GM21529 (cell line): Measurements from ENCODE around the gene TPH2.

Experiments
- ATAC-seq: cut with Tn5 transposase; IDR thresholded peaks from one replicate; pipeline ENCODE4 v1.9.1; 2021; ENCODE audit not compliant: unreplicated experiment

The TPH2 gene

DNA sequence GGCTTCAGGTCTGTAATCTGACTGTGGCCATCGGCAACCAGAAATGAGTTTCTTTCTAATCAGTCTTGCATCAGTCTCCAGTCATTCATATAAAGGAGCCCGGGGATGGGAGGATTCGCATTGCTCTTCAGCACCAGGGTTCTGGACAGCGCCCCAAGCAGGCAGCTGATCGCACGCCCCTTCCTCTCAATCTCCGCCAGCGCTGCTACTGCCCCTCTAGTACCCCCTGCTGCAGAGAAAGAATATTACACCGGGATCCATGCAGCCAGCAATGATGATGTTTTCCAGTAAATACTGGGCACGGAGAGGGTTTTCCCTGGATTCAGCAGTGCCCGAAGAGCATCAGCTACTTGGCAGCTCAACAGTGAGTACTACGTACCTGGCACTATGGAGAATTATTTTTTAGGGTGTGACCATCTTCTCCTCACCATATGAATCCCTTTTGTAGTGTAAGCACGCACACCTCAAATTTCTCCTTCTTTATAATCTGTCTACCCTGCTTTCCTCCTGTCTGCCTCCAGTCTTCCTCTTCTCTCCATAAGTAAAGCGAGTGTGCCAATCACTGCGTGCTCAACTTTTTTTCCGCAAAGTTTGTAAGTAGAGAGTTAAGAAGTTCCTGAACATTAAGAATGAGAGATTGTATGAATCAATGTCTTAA is at the start of gene TPH2:
Gene TPH2, plus strand, starts transcription at position 118 of the 658 bp plus-strand sequence. Its CDS starts 142 bp downstream, at position 260.
- peak; percentile 52 for ATAC-seq

DNA sequence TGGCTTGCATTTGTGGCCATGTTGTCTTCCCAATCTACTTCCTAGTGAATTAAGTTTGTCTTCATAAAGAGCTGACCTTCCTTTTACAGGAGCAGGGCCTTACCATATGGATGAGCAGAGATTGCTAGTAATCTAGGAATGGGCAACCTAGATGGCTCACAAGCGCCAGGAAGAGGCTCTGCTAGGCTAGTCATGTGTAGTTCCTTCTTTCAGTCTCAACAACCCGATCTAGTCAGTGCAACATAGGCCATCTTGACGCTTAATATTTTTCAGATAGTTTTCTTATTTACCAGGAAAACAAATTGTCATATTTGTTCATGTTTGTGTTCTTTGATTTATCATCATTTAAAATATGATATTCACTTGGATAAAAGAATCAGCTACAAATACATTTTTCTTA is 48.2 kb upstream of the TPH2 start:
- no peak for ATAC-seq

DNA sequence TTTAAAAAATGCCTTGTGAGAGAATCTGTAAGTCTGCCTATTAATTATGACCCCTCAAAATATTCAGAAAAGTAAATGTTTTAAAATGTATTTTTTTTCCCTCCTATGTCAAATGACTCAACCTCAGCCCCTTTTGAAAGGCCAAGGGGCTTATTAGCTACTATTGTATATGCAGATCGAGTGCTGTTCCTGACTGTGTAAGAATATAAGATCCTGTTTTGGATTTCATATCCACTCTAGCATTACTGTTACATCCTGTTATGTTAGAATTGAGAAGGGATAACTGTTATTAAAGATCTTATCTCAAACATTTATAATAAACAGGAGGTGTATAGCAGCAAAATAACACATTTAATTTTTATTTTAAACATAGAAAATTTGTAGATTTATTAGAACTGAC is 46.6 kb upstream of the TPH2 start:
- no peak for ATAC-seq

DNA sequence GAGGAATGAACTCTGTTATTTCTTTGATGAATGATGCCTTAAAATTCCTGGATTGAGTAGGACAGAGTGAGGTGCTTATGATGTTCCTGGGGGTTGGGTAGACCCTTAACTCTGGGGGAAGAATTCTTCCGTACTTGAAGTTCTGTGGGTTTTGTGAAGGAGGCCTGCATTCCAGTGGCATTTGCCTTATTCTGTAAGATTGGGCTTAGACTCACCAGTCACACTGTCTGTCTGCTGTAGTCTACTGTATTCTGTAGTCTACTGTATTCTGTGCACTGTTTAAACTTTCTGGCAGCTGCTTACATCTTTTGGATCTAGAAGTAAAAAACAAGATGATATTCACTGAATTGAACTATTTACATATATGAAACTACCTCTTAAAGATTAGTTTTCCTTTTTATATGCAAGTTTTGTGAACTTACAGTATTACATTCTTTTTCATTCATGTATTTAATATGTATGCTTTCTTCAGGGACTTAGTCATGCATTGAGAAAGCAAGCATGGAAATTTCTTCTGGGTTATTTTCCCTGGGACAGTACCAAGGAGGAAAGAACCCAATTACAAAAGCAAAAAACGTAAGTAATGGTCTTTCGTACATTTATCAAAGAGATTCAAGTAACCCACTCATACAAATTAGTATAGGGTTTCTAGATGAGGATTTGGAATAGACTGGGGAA is 42.3 kb upstream of the TPH2 start:
- no peak for ATAC-seq

DNA sequence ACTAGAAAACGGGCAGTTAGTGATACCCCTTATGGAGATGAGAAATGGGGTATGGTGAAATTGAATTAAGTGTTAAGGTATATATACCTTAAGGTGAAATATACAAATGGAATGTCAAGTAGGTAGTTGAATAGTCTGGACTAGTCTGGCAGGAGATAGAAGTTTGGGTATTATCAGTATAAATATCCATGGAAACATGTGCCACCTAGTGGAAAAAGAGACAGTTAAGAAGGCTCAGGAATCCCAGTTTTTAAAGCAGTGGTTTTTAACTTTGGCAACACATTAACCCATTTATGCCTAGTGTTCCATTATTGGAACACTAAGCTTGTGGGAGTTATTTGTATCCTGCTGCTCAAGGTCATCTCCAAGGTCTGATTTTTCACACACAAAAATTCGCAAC is 38.6 kb upstream of the TPH2 start:
- no peak for ATAC-seq

DNA sequence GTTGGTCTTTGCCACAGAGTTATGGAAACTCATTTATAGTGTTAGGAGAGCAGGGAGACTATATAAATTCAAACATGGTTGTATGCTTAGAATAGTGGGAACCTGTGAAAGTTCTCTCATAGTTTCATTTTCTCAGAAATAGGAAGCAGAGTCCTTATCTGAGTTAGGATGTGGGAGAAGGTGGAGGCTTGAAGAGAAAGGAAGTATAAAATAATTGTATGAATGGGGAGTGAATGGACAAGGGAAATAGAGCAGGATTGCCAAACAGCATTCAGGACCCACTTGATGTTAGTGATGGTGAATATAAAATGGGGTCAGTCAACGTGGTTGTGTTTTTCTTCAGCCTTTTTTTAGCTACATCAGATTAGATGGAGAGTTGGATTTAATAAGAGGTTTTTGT is 34.0 kb upstream of the TPH2 start:
- no peak for ATAC-seq

DNA sequence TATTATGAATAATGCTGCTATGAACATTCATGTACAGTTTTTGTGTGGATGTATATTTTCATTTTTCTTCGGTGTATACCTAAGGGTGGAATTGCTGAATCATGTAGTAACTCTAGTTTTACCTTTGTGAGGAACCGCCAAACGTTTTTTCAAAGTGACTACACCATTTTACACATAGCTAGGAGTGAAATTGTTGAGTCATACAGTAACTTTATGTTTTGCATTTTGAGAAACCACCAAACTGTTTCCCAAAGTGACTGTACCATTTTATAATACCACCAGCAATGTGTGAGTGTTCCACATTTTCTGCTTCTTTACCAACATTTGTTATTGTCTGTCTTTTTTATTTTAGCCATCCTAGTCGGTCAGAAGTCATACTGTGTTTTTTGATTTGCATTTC is 3.1 kb upstream of the TPH2 start:
- ATAC-seq: peak; percentile 88

DNA sequence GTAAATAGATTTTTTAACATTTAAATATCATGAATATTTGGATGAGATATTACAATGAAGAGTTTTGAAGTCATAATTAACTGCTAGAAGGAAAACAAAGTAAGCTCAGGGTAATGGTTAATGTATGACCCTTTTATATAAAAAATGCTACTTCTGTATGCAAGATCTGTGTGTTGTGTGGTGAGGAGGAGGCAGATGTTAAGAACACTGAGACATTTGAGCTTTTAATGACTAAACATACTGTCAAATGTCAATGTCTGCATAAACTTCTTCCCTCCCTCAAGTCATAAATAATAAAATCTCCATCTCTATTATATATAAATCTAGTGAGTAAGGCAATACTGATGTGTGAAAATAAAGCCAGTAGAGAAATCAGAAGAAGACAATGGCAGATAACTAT is 1.4 kb downstream of the TPH2 start:
- no peak for ATAC-seq

DNA sequence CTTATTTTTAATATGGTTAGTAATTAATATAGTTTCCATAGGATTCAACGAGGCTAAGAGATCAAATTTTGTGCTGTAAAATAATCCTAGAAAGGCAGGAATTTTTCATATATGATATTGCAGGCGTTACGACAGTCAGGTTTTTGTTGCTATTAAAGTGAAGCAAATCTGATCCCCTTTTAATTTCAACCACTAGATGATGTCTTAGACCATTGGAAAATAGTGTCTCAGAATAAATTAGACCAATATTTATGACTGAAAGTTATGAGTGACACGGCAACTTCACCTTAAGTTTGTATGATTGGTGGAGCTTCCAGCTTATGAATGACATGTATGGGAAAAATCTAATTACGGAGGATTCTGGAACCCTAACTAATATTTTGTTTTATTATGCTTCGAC is 2.5 kb downstream of the TPH2 start:
- ATAC-seq: no peak

DNA sequence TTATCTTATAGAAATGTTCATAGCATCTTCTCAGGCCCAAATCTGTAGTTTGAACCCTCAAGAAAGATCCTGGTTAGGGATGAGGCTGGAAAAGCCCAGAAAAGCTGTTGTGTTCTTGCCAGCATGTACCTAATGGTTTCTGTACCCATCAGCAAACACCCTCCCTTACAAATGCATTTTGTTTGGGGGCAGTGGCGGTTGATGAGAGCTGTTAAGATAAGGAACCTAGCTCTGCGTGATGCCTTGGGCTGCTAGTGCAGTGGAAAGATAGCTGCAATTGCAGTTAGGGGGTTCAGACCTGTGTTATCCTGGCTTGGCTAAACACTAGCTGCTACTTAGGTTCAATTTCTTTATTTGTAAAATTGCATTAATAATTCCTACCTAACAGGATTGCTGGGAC is 3.6 kb downstream of the TPH2 start:
- ATAC-seq: no peak

DNA sequence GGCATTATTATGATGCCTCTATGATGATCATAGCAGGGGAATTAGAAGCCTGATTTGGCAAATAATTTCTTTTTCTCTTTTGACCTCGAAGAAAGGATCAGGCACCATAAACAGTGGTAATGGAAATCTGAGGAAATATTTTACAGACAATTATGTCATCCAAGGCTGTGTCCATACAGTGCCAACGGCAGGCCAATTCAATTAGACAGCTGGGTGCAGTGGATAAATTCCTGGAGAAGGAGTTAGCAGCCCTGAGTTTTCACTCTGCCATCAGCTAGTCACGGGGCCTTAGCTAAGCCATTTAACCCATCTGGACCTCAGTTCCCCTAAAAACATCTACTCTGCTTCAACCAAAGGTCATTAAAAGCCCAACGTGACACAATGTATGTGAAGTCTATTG is 4.1 kb downstream of the TPH2 start:
- no peak for ATAC-seq

DNA sequence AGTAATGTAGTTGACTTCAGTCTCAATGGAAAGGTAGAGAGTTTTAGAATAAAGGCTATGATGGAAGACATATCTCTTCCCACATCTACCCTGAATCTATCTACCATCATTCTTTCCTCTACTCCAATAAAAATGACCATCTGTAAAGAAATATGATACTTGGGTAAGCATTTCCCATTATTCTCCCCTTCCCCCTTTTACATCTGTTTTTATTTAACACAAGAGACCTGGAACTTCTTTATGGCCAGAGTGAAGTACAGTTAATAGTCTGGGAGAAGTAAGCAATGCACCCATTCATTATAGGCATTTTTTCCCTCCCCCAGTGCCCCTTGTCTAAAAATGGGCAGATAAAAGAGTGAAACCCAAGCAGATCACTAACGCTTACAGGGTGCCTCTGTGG is 6.5 kb downstream of the TPH2 start:
- ATAC-seq: no peak

DNA sequence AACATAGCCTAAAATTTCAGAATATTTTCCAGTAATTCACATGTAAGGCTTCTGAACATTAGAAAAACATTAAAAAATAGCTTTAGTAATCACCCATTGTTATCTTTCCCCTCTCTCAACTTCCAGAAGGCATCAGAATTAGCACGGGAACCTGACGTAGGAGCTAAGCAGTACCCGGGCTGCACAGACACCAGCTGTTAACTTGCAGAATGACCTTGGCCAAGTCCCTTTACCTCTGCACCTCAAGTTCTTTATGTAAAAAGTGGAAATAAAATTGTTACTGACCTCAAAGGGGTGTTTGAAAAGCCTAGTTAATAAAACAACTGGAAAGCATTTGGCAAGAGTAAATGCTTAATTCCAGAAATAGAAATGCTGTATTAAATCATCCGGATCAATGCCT is 7.2 kb downstream of the TPH2 start:
- ATAC-seq: no peak

DNA sequence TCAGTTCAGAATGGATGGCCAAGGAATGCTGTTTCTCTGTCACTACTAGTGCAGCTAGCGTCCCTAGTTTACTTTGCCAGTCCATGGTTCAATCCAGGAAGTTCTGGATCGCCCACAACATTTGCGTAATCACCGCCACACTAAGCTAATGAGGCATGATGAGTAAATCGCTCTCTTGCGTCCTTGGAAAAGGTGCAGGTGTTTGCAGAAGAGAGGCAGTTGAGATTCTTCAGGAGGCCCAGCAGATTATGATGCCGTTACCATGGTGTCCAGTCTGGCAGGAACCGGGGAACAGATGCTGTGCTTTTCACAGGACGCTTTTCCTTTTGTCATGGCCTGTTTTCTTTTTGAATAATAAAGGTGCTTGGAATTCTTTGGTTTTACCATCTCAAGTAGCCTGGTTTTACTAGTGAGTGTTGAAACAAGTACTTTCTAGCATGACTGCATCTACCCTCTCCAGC is 9.0 kb downstream of the TPH2 start:
- ATAC-seq: no peak

DNA sequence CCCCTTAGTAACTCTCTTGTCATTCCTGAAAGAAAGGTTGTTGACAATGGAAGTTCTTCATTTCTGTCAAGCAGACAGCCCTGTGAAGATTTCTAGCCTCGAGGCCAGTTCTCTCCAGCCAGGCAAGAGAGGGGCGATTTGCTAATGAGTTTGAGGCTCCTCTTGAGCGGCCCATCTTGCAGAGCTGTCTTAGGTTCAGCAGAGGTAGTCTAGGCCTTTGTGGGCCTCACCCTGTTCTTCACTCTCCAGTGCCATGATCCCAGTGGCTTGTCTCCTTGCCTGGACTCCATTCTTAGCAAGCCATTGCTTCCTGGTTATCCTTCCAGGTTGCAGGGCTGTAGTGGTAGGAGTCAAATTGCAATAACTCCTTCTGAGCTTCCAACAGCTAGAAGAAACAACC is 9.7 kb downstream of the TPH2 start:
- no peak for ATAC-seq

DNA sequence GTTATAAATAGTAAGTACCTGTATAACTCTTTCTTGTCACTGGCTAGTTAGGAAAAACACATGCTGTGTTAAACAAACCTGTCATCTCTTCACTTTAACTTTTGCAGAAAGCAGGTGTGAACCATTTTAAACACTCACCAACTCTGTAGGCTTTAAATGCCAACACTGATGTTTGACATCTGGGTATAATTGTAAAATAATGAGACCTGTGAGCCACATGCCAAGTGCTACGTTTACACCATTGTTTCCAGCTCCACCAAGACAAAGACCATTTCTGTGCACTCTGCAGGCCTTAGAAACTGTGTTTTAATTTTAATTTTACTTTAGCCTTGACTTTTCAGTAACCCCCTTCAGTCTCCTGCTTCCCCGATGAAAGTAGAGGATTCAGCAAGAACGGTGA is 11.0 kb downstream of the TPH2 start:
- ATAC-seq: no peak

DNA sequence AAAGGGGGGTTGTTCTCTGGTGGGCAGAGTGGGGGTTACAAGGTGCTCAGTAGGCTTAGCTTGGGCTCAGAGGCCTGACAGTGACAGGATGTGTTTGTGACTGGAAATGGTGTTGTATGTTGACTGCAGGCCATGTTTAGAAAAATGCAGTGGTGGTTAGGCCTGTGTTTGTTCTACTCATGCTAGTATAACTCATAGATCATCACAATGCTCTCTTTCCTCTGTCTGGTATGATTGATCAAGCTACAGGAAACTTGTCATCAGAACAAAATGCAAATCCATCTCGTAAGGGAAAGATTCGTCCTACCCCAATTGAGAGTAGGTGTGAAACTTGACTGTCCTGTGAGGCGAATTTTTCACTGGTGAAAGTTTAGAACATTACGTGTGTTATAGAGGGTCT is 11.8 kb downstream of the TPH2 start:
- no peak for ATAC-seq

DNA sequence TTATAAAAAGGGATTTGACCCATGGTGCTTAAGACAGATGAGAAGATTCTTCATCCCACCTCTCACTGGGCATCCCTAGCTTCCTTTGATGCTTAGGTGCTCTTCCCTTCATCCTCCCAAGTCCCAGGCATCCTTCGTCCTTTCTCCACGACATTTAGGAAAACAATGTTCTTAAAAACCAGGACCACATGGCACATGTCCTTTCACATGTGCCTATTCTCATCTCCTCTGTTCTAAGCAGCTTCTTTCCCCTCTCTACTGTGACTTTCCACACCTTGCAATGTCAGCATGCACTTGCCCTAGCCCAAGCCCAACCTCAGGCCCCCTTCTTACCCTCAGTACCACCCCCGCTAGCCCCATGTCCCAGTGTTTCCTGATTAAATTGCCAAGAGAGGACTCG is 12.2 kb downstream of the TPH2 start:
- ATAC-seq: no peak

DNA sequence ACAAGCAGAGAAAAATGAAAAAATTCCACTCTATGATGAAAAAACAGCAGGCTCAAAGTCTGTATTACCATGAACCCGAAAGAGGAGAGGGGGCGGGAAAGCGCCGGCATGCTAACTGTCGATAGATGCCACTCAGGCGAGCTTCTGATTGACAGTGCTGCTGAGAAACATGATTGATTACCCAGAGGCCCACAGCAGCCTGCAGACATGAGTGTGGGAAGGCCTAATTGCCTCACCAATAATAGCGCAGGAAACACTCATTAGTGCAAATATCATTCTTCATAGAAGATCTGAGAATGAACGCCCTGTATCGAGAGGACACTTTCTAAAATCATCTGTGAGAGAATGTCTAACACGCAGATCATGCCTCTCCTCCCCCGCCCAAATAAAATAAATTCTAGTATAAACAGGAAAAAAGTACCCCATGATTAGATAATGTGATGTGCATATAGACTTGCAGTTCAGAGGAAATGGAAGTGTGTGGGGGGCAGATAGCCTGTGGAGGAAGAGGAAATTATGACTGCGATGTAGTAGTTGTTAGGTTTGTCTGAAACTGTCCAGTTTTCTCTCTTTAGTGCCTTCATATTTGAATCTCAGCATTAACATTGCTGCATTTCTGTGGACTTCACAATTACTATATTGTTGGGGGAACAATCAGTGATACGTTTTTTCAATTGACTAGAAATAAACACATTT is 15.6 kb downstream of the TPH2 start:
- ATAC-seq: no peak

DNA sequence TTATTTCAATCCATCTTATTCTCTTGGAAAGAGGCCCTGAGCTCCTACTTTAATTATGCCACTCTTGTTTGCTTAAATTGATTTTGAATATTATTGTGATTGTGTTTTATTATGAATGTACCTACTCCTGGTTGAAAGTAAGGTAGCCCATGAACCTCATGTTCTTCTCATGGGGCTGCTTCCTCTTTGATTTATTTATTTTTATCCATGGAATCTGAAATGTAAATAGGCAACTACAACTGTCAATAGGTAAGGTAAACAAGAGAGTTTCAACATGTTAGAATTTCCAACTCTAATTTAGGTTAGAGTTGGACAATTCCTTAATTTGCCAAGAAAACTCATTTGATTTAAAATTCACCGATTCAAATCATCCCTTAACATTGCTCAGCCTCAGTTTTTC is 16.2 kb downstream of the TPH2 start:
- ATAC-seq: no peak

DNA sequence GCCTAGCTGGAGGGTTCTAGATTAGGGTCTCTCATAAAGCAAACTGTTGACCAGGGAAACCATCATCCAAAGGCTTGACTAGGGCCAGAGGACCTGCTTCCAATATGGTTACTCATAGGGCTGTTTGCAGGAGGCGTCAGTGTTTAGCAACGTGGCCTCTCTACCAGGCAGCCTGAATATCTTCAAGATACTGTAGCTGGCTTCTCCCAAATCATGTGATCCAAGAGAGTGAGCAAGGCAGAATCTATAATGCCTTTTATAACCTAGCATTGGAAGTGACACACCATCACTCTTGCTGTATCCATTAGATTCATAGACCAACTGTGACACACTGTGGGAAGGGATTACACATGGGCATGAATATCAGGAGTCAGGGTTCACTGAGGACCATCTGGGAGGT is 17.3 kb downstream of the TPH2 start:
- ATAC-seq: no peak

DNA sequence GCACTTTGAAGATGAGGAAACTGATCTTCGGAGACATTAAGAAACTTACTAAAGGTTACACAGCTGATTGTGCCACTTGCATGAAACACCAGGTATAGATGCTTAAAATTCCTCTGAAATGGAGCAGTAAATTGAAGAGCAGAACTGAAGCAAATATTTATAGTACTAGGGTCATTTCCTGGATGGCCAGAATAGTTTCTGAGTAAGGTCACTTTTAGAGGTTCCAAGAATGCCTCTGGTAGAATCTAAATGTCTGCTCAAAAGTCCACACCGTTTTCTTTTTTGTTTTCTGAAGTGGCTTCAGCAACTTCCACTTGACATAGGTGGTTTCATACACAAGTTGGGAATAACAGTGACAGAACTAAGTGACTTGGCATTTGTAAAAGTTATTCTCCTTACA is 19.4 kb downstream of the TPH2 start:
- ATAC-seq: no peak
